ENCODE results near the gene FARS2.

Gene FARS2

DNA sequence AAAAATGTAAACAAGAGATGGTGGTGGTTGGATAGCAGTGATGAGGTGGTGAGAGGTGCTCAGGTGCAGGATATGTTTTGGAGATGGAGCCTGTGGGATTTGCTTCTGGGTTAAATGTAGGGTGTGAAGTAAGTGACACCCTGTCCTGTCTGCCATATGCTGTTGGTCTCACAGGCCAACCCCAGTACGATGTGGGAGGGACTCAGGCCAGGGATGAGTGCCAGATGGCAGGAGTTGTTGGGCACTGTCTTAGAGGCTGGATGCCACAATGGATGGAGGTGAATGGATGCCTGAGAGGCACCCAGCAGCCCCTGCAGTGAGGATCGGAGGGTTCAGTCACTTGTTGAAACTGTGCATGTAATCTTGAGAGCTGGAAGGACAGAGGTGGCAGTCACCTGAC, 486.1 kb downstream of the FARS2 start:
- no peak for DNase-seq

DNA sequence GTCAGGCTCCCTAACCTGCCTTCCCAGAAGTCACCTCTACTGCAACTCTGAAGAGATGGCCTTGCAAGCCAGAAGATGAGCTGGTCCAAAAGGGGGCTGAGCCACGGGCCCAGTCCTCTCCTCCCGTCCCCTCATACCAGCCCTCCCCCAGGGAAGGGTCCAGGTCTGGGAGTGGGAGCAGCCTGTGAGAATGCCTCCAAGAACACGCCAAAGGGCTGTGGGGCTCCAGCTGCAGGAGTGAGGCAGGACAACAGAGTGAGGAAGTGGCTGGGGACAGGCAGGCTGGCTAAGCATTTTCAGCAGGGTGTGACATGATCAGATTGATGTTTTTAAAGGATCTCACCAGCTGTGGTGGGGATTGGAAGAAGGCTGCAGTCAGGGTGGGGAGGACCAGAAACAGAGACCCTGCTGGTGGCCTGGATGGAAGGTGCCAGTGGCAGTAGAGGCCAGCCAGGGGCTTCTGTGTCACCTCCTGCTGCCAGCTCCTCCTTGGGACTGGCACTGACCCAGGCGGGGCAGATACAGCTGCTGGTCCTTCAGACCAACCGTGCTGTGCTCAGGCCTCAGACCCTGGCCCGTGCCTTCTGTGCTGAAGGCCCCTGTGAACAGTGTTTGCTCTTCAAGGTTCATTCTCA, 487.8 kb downstream of the FARS2 start:
- no peak for DNase-seq

DNA sequence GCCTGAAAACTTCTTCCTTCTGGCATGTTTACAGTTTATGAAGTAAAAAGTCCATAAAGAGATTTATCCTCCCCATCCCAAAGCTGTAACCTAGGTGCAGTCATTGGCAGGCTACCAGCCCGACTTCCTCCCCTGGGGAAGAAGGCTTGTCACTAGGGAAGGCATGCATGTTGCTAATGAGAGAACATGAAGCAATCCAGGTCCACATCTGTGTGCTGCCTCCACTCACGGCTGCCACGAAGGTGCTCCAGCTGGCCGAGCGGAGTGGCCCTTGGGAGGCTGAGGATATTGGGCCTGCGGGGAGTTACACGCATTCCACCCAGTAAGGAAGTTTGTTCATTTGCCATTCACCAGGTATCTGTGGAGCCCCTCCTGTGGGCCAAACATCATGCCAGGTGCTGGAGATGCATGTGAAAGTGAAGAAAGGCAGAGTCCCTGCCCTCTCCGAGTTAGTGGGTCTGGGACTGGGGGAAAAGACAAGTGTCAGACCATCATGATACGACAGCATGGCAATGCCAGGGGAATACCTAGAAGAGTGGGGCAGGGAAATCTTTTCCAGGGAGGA, 488.4 kb downstream of the FARS2 start:
- DNase-seq: no peak

DNA sequence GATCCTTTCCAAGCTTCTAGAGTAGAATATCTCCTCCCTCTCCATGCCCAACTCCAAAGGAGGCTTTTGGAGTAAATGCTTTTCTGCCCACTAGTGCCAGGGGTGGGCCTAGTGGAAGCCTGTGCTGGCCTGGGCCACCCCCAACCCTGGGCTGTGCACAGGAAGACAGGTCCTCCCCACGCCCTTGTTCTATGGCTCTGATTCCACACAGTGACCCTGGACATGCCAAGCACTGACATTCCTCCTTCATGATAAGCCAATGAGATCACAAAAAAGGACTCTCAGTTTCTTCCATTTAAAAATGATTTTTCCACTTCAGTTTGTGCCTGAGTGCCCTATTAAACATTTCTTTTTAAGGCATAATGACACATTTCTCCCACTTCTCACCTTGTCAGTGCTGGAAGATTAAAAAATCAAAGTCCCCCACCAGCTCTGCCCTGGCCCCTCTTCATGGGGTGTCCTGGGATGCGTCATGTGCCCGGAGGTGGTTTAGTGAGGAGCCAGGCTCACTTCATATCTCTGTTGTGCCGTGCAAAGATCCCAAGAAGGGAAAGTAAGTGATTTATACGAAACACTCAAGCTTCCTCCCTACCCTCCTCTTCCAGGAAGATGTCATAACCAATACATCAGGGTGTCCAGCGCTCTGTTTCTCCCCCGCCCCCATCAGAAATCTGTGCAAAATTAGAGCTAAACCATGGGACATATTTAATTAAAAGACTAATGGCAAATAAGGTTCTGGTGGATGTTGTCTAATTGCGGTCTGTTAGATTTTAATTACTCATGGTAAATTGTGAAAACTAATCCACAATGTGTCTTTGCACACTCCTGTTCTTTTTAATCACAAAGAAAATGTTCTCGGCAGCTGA, 490.4 kb downstream of the FARS2 start:
- DNase-seq: no peak

DNA sequence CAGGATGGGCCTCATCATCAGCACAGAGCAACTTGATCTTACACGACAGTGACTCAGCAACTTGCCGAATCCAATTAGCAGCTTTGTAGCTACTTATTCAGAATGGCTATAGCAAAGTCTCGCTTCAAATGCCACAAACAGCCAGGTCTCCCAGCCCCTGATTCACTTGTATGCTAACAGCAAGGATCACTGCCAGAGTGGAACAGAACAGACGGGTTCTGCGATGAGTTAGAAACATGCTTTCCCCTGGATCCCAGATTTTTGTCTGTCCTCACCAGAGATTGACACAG, 491.0 kb downstream of the FARS2 start:
- peak; percentile 8 for DNase-seq

DNA sequence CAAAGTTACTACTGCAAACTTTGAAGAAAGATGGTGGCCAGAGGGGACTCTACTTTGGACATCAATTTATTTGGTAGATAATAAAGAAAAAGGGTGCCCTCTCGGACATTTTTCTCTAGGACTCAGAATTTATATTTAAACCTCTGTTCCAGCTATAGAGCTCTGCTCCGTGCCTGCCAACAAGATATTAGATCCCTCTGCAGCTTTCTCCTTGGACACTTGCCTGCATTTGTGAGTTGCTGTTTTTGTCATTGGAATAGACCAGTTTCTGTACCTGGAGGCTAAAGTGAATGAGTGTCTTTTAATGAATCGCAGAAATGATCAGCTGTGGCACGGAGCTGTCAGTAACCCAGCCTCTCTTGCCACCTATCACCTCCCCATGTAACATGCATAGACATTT, 491.9 kb downstream of the FARS2 start:
- DNase-seq: no peak

DNA sequence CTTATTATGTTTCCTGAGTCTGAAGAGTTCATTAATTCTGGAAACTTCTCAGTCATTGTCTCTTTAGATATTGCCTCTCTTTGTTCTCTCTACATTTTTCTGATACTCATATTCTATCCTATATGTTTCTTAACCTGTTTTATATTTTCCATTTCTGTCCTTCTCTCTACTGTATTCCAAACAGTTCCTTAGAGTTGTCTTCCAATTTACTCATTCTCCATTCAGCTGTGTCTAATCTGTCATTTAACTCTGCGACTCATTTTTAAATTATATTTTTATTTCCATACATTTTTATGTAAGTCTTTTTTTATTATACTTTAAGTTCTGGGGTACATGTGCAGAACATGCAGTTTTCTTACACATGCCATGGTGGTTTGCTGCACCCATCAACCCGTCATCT, 493.6 kb downstream of the FARS2 start:
- no peak for DNase-seq

DNA sequence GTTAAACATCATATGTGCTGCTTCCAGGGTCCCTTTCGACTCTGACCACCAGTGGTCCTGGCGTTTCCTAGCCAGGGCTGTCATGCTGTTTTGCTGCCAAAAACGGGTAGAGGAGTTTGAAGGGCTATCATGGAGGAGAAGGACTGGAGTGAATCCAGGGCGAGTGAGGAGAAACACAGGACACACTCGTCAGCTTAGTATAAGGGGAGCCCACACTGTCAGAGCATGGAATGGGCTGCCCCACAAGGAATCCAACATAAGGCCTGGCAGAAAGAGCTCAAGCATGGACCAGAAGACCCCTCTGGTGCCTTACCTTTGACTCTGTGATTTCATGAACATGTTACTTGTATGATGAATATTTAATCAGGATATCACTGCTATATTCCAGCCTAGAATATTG, 498.3 kb downstream of the FARS2 start:
- no peak for DNase-seq

DNA sequence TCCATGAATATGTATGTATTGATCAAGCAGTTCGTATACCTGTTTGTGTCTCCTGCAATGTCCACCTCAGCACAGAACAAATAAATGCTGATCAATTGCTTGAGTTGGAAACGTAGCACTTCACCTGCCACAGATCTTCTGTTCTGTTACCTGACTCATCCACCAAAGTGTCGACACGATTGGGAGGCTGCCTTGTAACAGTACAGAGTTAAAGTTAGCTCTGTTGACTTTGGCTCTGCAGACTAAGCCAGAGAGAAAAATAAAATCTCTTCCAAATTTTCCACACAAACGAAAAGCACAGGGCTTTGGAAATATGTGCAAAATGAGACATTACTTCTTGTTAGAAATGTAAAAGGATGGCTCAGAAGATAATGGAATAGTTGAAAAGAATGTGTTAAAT, 500.1 kb downstream of the FARS2 start:
- DNase-seq: no peak

DNA sequence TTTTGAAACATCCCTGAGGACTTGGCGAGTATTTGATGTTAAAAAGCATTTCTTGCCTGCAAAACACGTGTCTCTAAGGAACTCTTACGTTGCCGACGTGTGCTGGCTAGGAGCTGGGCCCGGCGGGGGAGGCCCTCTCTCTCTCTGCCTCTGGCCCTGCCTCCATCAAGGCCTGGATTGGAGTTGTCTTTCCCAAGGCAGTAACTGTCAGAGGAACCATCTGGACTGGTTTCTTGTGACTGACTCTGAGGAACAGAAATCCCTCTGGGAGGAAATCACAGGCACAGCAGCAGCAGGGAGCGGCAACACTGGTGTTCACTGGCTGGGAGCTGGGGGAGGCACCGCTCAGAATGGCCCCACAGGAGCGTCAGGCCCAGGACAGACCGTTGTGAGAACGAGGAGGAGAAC, 501.3 kb downstream of the FARS2 start:
- no peak for DNase-seq

DNA sequence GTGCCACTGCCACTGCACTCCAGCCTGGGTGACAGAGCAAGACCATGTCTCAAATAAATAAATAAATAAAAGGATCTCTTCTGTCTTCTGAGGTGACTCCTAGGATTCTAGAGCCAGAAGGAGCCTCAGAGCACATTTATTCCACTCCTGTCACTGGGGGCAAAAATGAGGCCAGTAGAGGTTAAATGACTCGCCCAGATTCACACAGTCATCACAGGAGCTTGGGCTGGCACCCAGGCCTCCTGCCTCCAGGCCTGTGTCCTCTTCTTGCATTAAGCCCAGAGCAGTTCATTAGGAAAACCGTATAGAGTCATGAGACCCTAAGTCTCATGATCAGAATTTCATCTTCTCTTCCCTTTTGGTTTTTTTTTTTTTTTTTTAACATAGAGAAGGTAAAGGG, 502.1 kb downstream of the FARS2 start:
- DNase-seq: no peak

DNA sequence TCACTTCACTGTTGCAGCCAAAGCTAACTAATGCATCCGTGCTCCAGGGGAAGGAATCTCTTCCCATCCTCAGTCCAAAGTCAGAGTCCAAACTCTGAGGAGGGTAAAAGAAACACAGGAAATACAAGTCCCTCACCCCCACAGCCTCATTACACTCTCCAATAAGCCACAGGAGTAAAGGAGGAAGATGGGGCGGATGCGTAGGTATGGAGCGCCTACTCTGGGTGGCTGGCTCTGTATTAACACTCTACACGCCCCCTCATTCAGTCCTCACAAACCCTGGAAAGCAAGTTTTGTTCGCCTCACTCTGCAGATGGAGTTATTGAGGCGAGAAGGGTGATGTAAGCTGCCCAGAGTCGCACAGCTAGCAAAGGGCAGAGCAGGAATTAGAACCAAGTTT, 502.6 kb downstream of the FARS2 start:
- peak; percentile 93 for DNase-seq

DNA sequence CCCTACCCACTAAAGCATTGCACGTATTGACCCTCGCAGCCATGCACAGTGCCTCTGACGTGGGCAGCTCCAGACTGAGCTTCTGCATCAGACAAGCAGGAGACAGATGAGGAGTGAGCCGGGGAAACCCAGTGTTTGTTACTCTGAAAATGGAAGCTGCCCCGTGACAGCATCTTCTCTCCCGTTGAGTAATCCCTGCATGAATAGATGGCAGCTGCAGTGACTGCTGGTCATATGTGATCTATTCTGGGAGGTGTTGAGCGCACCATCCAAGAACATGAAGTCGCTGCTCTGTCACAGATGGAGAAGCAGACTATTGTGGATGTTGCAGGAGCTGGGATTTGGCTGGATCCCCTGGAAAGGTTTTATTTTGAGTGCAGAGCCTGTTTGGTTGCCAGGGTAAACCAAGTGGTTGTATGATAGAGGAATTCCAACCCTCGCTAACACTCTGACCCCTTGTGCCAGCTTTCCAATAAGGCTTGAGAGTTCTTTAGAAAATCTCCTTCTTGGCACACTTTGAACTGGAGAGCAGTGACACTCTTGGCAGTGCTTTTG, 503.2 kb downstream of the FARS2 start:
- DNase-seq: peak; percentile 69

DNA sequence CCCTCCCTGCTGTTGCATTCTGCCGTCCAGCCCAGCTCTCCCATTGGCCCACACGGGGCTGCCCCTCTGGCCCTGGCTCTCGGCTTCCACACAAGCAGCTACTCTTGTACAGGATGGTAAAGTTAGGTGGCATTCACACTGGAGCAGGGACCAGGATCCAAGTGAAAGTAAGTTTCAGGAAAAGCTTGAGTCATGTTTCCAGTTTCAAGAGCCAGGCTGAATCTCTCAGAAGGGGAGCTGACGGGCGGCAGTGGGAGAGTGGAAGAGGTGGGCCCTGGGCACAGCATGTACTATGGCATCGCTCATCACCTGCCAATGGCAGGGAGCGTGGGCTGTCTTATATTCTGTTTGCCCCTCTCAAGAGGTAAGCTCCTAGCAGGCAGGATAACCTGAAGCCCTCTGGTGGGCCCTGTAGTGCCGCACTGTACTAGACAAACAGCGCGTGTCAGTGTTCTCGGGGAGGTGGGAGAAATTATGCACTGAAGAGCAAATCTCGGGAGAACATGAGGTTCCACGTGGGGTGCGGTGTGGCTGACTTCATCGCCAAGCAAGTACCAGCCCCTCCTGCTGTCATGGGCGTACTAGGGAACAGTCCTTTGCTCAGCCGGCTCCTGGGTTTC, 503.9 kb downstream of the FARS2 start:
- DNase-seq: no peak

DNA sequence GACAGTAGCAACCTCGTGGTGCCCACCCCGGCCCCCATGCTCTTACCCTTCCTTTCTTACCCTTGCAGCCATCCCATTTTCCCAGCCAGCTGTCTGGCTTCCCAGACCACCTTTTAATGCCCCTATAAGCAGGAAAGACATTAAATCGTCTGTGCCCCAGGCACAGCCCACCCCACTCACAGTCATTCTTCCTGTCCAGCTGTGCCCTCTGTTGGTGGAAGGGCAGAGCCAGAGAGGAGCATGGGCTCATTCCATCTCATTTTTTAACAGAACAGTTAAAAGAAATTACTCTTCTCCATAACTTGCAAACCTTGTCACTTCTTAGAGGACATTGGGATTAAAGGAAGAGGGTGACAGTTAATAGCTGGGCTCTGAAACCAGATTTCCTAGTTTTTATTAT, 504.9 kb downstream of the FARS2 start:
- DNase-seq: no peak

DNA sequence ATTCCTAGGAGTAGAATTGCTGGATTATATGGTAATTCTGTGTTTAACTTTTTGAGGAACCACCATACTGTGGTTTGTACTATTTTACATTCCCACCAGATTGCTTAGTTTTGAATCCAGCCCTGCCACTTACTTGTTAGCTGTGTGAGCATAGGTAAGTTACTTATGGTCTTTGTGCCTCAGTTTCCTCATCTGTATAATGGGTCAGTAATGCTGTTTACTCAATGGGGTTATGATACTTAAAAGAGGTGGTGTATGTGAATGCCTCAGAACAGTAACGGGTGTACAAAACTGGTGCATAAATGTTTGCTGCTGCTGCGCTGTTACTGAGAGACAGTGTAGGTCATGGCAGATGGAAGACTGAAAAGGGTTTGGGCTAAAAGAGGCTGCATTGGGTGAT, 506.2 kb downstream of the FARS2 start:
- no peak for DNase-seq

DNA sequence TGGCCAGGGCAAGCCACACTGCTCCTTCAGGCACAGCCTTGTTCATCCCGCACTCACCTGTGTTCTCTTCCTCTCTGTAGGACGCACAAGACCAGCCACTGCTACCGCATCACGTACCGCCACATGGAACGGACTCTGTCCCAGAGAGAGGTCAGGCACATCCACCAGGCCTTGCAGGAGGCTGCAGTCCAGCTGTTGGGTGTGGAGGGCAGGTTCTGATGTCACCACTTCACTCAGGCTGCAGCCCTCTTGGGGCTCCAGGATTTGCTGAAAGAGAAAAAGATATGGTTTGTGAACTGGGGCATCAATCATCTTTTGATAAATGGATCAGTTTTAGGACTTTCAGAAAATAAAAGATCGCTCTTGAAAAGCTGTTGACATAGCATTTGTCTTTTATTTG, 509.9 kb downstream of the FARS2 start:
- DNase-seq: no peak

DNA sequence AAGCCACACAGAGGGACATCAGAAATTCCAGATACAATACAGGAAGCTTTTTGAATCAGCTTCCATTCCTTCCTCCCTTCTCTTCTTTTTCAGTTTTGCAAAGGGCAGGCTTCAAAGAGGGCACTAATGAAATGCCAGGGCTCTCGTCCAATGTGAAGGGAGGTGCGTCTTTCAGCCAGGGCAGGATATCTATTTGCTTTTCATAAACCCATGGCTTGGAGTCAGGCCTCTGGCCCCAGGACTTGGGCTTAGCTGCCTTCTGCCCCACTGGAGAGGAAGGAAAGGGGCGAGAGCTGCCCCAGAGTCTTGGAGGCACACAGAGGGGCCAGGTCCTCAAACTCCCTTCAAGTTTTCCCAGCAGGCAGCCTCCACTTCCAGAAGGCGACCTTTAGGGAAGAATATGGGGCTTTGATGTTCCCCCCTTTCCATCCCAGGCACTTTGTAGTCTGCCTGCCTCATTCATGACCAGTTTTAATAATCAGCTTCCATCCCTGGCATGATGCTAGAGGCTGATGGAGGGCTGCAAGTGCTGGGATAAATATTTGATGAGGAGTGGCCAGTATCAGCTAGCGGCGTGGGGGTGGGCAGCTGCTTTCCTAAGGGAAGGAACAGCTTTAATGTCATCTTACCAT, 510.6 kb downstream of the FARS2 start:
- no peak for DNase-seq

DNA sequence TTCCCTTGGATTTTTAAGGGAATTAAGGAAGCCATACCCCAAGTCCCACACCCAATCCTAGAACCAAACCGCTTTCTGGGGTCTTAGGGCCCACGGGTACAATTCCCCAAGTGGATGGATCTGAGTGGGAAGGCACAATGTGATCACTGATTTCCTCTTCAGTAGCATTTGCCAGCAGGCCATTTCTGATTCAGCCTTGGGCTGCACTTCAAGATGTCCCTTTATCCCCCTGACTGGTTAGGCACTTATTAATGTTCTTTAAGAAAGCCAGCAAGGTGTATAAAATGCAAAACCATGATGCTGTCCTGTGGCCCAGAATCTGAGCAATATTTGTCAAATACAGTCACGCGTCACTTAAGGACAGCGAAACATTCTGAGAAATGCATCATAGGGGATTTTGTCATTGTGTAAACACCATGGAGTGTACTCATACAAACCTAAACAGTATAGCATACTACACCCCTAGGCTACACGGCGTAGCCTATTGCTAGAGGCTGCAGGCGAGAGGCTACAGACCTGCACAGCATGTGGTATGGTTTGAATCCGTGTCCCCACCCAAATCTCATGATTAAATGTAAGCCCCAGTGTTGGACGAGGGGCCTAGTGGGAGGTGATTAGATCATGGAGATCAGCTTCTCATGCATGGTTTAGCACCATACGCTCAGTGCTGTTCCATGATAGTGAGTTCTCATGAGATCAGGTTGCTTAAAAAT, 511.3 kb downstream of the FARS2 start:
- DNase-seq: no peak

DNA sequence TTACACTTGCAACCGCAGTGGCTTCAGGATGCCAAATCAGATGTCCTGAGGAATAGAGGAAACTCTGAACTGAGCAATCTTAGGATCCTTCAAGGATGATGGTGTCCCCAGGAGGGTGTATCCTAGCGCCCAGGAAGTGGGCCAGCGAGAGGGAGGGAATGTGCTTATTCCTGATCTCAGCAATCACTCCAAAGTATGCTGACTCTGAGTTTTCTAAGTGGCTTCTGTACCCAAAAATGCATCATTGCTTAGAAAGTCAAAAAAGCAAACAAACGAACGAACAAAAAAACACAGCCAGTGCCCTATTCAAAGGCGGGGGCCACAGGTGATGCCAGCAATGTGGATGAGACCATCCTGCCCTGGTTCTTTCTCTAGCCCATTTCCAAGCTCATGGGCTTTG, 514.8 kb downstream of the FARS2 start:
- DNase-seq: no peak

DNA sequence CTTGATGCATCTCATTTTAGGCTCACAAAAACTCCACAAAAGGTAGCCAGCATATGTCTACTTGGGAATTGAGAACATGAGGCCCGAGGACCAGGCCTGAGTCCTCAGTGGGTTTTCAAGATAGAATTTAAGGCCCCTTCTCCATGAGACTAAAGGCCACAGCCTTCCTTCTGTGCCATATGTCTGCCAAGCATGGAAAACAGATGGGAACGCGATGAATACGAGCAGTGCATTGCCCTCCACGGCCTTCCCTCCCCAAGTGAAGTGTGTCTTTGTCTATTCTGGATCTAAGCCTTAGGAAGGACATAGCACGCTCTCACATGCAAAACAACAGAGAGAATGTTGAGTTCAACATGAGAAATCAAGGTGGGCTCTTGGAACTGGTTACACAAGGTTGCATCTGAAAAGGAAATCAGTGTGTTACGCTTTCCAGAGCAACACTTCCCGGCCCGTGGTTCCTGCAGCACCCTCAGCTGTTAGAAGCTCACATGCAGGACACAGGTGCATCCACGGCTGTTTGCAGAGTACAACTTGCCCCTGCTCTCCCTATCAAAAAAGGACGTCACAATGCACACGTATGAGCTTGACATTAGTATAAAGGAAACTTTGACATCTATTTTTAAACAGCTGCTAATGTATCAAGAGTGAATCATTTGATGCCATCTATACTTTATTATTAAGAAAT, 515.5 kb downstream of the FARS2 start:
- no peak for DNase-seq

DNA sequence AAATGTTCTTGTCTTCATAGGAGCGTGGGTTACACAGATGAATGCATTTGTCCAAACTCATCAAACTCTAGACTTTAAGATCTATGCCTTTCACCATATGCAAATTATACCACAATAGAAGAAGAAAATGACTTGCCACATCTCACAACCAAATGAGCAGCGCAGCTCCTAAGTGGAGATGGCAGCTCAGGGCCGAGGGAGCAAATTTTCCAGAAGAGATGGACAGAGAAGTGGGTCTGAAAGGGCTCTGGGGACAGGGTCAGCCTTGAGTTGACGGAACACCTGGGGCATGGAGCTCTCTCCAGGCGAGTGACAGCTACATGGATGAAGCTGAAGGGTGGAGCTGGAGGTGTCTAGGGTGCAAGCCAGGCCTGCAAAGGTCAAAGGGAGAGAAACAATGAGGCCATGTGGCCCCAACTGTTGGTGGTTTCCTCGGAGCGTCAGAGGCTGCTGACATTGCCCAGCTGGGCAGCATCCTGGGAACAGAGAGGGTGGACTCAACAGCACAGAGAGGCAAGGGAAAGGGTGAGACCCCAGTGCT, 517.1 kb downstream of the FARS2 start:
- DNase-seq: no peak

All from kidney glomerular epithelial cell (primary cell).